DND-41 (cell line): ENCODE results near the gene KCNIP4.

Experiments used
- ATAC-seq: fragments of 200-7000 bp; cut with Tn5 transposase; 3 replicates; pipeline ENCODE4 v1.9.1; 2021; ENCODE audit warnings: low read depth; ENCODE audit not compliant: insufficient read depth
- DNase-seq: peaks from one replicate; pipeline ENCODE4 v3.0.0-alpha.2; 2020
- H2AFZ ChIP-seq: 2 replicates; pipeline ENCODE4 v1.6.0; 2012; ENCODE audit warnings: low read depth, low read length
- H3K27ac ChIP-seq: 2 replicates; pipeline ENCODE4 v1.5.1; 2012; ENCODE audit warnings: low read length, inconsistent platforms
- H3K27me3 ChIP-seq: fragments of 200-600 bp; sonication (generic); 2 replicates; pipeline ENCODE4 v1.6.0; 2012; ENCODE audit warnings: low read length, mild to moderate bottlenecking, inconsistent platforms; ENCODE audit not compliant: insufficient read depth, poor library complexity
- H3K36me3 ChIP-seq: 2 replicates; pipeline ENCODE4 v1.5.1; 2012; ENCODE audit warnings: low read length, inconsistent platforms; ENCODE audit not compliant: insufficient read depth
- H3K4me1 ChIP-seq: 2 replicates; pipeline ENCODE4 v1.5.1; 2012; ENCODE audit warnings: mild to moderate bottlenecking, low read length; ENCODE audit not compliant: insufficient read depth
- H3K4me2 ChIP-seq: 2 replicates; pipeline ENCODE4 v1.6.0; 2012; ENCODE audit warnings: mild to moderate bottlenecking, moderate library complexity, low read length, inconsistent platforms; ENCODE audit not compliant: insufficient read depth
- H3K4me3 ChIP-seq, 2 experiments: fragments of 200-600 bp in 1 of 2; shearing (Covaris generic) in 1 of 2; 2 replicates each; pipeline ENCODE4 v1.5.1; 2012 to 2016; ENCODE audit warnings: inconsistent platforms in 2 of 2, low read length in 2 of 2, mild to moderate bottlenecking in 2 of 2, low read depth in 1 of 2, moderate library complexity in 1 of 2
- H3K79me2 ChIP-seq: 2 replicates; pipeline ENCODE4 v1.6.0; 2012; ENCODE audit warnings: low read length, inconsistent platforms; ENCODE audit not compliant: insufficient read depth
- H3K9ac ChIP-seq: 2 replicates; pipeline ENCODE4 v1.6.0; 2012; ENCODE audit warnings: low read depth, mild to moderate bottlenecking, inconsistent platforms, low read length, moderate library complexity
- H3K9me3 ChIP-seq: 2 replicates; pipeline ENCODE4 v1.5.1; 2012; ENCODE audit warnings: low read length, moderate library complexity, mild to moderate bottlenecking, inconsistent platforms; ENCODE audit not compliant: insufficient read depth, severe bottlenecking
- H4K20me1 ChIP-seq: 2 replicates; pipeline ENCODE4 v1.6.0; 2012; ENCODE audit warnings: low read length; ENCODE audit not compliant: insufficient read depth
- CTCF ChIP-seq: IDR thresholded peaks from 2 replicates; pipeline ENCODE4 v1.5.1; 2012; ENCODE audit warnings: borderline replicate concordance, low read length, moderate library complexity, mild to moderate bottlenecking; ENCODE audit not compliant: poor library complexity, severe bottlenecking; ENCODE audit errors: extremely low read depth
- EZH2 ChIP-seq: IDR thresholded peaks from 3 replicates; pipeline ENCODE4 v1.6.1; 2012; ENCODE audit warnings: borderline replicate concordance, low read depth, mild to moderate bottlenecking, moderate library complexity, low read length, inconsistent platforms; ENCODE audit not compliant: severe bottlenecking

Gene KCNIP4

DNA sequence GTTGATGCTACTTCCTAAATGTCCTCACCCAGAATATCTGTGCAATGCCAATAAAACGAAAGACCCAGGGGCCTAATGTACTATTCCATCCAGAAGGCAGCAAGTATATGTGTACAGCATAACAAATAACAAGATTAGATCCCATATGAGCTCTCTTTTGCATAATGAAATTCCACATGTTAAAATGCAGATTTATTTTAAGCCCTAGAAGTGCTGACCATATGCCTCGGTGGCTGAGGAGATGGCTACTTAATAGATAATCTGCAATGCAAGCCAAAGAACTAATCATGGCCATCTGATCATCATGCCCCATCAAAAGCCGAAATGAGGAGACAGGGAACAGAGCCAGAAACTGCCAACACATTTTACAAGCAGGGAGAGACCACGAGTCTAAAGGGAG, 293.5 kb downstream of the KCNIP4 start:
- Histone ChIP-seq H3K4me3 (no peak overlapping the region), H3K79me2 (no peaks in the 10 kb centered on the region), H3K9ac (no peak overlapping the region), H3K4me1 (no peaks in the 10 kb centered on the region), H3K27me3 (no peaks in the 10 kb centered on the region), H2AFZ (no peak overlapping the region), H4K20me1 (no peaks in the 10 kb centered on the region), H3K9me3 (no peaks in the 10 kb centered on the region), H3K36me3 (no peaks in the 10 kb centered on the region), H3K4me2 (no peak overlapping the region), H3K27ac (no peak overlapping the region)
- ATAC-seq, result no peak
- TF ChIP-seq CTCF (no peak), EZH2 (no peak)
- no peak for DNase-seq

DNA sequence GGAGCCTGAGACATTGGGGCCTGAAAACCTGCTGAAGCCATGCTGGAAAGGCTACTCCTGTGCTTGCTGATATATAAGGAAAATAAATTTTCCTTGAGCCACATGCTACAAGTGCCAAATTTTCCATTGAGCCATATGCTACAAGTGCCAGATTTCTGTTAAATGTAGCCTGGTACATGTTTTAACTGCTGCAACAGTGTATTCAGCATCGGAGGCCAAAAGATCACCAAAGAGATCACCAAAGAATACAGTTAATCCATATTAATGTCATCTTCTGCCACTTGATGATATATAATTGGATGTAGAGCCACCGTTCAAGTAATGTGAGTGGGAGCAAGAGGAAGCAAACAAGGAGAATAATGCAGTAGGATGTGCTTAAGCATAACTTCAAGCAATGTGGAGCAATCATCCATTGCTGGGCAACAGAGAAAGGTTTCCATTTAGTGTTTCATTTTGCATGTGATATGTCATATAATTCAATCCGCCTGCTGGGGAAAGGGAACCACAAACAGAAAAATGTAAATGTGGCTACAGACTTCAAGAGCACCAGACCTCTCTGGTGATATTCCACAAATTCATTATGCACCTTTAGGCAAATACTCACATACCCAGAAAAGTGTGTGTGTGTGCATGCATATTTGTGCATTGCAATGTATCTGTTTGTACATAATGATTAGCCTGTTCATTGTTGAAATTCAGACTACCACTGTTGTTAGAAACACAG, 295.9 kb downstream of the KCNIP4 start:
- no peak for ATAC-seq
- no peak overlapping the region for H3K4me2 ChIP-seq
- no peak overlapping the region for H3K27ac ChIP-seq
- H3K27me3 ChIP-seq, result no peaks in the 10 kb centered on the region
- DNase-seq, result no peak
- H3K4me3 ChIP-seq, result no peak overlapping the region
- H3K79me2 ChIP-seq, result no peaks in the 10 kb centered on the region
- H3K9me3 ChIP-seq, result no peaks in the 10 kb centered on the region
- no peak overlapping the region for H3K9ac ChIP-seq
- H3K36me3 ChIP-seq, result no peaks in the 10 kb centered on the region
- no peaks in the 10 kb centered on the region for H4K20me1 ChIP-seq
- TF ChIP-seq CTCF (no peak), EZH2 (no peak)
- no peak overlapping the region for H2AFZ ChIP-seq
- no peaks in the 10 kb centered on the region for H3K4me1 ChIP-seq

GRCh38 chr4:21649391-21650090, 299.0 kb downstream of the KCNIP4 start:
- no peaks in the 10 kb centered on the region for H4K20me1 ChIP-seq
- ATAC-seq (no peak), DNase-seq (no peak)
- H3K27me3 ChIP-seq, result no peaks in the 10 kb centered on the region
- H2AFZ ChIP-seq, result no peak overlapping the region
- no peaks in the 10 kb centered on the region for H3K9me3 ChIP-seq
- no peak overlapping the region for H3K4me2 ChIP-seq
- no peaks in the 10 kb centered on the region for H3K79me2 ChIP-seq
- no peak overlapping the region for H3K4me3 ChIP-seq
- H3K27ac ChIP-seq, result no peak overlapping the region
- no peak for TF ChIP-seq EZH2
- TF ChIP-seq CTCF, result no peak
- H3K9ac ChIP-seq, result no peak overlapping the region
- H3K4me1 ChIP-seq, result no peaks in the 10 kb centered on the region
- no peaks in the 10 kb centered on the region for H3K36me3 ChIP-seq
